Mammary epithelial cell (primary cell): ENCODE data around the gene DUSP18.

Source experiments
- CTCF ChIP-seq, 2 donors: IDR thresholded peaks in 1 of 2; conservative IDR thresholded peaks in 1 of 2; 2 replicates each; pipeline ENCODE4 v1.5.1; 2011 to 2012; ENCODE audit warnings: inconsistent platforms in 2 of 2, low read length in 2 of 2, mild to moderate bottlenecking in 2 of 2, control low read depth in 1 of 2, low read depth in 1 of 2; ENCODE audit not compliant: insufficient read depth in 1 of 2; ENCODE audit errors: extremely low read depth in 1 of 2
- EZH2 ChIP-seq: IDR thresholded peaks from 2 replicates; pipeline ENCODE4 v1.6.1; 2012; ENCODE audit warnings: low read length, inconsistent platforms, borderline replicate concordance

GRCh38 chr22:30643055-30643875, 24.4 kb downstream of the DUSP18 start:
- TF ChIP-seq CTCF (conservative IDR thresholded peaks at IDR 0.05 in 1 of 2, IDR thresholded peaks at IDR 0.05 in 1 of 2; ENCODE audit: extremely low read depth in 1 of 2, insufficient read depth in 1 of 2, low read depth in 1 of 2, low read length in 2 of 2), result no peak
- TF ChIP-seq EZH2, result no peak
